HG02763 (cell line): ENCODE measurements around the gene SETDB1.
A peak's percentile ranks its signal among the peaks of the same experiment; 100 is the strongest.
"Not testable (repeated sequence)": the region's sequence is repeated elsewhere in the genome, so short reads cannot be mapped to it uniquely, and the experiment has no call there.

Experiments used
- ATAC-seq: cut with Tn5 transposase; IDR thresholded peaks from one replicate; pipeline ENCODE4 v1.9.1; 2021; ENCODE audit warnings: mild to moderate bottlenecking, moderate library complexity; ENCODE audit not compliant: unreplicated experiment

SETDB1 gene

DNA sequence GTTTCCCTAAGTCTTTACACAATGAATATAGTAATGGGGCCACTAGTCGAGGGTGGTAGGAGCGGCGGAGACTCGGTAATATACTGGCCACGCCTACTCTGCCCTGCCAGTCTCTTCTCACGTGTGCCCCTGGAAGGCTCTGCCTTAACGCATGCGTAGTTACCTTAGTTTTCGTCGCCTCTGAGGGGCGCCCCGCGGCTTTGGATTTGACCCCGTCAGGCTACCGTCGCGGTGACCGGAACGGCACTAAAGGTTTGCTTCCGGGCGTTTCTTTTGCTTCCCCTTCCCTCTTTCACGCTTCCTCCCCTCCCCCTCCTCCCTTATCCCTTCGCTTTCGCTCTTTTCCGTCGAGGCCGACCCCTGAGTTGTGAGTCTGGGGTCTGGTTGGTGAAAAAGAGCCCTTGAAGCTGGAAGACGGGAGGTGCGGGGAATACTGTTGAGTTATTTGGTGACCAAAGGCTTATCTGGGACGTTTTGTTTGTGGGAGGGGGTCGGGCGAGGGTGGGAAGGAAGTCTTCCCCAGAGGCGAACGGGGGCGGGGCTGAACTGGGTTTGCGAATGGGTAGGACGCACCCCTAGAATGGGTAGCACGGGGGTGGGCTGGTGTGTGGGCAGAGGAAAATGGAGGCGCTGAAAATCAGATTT is at the start of gene SETDB1:
SETDB1 (plus strand) TSS at position 267 of the 645 bp plus-strand sequence. CDS start 1,352 bp downstream, outside the sequence.
- ATAC-seq: peak; percentile 91

DNA sequence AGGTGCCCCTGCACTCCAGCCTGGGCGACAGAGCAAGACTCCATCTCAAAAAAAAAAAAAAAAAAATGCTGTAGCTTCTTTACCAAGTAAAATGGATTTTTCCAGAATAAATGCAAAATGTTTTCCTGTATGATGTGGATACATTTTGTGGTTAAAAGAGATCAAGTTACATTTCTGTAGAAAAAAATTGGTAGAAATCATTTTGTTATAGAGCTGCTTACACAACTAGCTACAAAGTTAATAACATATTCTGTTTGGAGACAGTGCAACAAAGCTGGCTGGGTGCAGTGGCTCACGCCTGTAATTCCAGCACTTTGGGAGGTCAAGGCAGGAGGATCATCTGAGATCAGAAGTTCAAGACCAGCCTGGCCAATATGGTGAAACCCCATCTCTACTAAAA is 47.2 kb upstream of the SETDB1 start:
- ATAC-seq: not testable (repeated sequence)

DNA sequence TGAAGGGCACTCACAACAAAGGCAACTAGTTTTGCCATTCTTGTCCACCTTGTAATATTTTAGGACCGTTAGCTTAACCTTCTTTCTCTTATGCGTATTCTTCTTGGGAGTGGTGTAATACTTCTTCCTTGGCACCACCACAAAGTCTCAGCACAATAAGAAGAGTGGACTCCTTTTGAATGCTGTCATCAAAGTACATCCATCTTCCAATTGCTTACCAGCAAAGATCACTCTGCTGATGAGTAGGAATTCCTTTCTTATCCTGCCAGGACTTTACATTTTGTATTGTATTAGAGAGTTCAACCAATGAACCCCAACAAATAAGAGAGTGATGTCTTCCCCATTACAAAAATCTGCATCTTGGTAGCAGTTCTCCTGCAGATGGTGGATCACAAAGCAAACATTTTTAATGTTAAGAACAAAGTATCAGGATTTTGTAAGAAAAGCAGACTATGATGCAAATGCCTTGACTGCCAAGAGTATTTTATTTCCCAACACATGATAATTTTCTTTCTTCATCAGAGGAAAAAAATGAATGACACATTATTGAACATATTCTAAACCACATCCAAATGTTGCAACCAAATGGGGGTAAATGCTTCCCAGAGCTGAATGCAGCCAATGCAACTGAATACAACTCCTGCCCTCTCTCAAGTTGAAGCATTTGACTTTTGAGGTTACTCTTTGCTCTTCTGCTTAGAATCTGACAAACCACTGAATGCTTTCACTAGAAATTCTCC is 44.7 kb upstream of the SETDB1 start:
- ATAC-seq: no peak

DNA sequence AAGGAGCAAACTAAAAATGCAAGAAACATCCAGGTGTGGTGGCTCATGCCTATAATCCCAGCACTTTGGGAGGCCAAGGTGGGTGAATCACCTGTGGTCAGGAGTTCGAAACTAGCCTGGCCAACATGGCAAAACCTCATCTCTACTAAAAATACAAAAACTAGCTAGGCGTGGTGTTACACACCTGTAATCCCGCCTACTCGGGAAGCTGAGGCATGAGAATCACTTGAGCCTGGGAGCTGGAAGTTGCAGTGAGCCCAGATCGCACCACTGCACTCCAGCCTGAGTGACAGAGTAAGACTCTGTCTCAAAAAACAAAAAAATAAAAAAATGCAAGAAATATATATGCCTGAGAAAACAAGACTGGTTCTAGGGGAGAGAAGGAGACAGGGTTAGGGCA is 43.0 kb upstream of the SETDB1 start:
- not testable (repeated sequence) for ATAC-seq

DNA sequence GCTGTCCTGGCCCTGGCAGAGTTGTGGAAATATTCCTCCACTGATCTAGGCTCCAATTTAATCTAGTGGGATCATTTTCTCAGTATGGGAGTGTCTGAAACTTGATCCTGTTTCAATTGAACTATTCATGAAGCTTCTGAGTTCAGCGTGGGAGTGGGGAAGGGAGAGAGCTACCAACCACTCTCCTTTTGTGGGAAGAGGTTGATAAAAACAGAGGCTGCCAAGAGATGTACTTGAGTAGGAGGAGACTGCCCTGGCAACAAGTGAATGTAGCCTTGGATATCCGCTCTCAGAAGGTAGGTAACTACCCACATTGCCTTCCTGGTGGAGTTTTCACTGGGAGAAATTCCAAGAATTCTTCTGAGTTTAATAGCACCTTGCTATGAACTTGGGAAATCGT is 39.1 kb upstream of the SETDB1 start, which contains the start of gene CTXND2:
CTXND2 (plus strand) TSS at position 119 of the 400 bp plus-strand sequence. CDS start 25,179 bp downstream, outside the sequence.
- no peak for ATAC-seq

DNA sequence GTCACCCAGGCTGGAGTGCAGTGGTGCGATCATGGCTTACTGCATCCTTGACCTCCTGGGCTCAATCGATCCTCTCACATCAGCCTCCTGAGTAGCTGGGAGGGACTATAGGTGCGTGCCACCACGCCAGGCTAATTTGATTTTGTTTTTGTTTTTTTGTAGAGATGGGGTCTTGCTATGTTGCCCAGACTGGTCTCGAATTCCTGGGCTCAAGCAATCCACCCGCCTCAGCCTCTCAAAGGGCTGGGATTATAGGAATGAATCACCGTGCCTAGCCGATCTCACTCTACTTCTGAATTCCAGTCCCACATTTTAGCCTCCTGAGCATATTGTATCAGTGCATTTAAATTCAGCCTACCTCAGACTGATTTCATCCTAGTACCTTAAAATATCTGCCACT is 37.4 kb upstream of the SETDB1 start:
- no peak for ATAC-seq

DNA sequence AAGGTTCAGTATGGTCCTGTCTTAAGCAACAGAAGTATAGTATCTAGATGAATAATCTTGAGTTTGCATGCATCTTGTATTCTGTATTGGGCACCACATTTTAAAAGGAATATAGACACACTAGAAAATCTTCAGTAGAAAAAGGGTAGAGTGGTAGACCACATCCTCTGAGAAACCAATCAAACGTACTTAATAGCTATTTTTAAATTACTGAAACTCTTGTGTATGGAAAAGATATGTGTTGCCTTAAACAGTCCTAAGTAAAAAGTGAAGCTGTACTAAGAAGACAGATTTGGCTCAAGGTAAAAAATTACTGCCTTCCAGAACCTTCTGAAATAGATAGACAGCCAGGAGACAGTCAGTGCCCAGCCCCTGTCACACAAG is 36.1 kb upstream of the SETDB1 start:
- no peak for ATAC-seq

DNA sequence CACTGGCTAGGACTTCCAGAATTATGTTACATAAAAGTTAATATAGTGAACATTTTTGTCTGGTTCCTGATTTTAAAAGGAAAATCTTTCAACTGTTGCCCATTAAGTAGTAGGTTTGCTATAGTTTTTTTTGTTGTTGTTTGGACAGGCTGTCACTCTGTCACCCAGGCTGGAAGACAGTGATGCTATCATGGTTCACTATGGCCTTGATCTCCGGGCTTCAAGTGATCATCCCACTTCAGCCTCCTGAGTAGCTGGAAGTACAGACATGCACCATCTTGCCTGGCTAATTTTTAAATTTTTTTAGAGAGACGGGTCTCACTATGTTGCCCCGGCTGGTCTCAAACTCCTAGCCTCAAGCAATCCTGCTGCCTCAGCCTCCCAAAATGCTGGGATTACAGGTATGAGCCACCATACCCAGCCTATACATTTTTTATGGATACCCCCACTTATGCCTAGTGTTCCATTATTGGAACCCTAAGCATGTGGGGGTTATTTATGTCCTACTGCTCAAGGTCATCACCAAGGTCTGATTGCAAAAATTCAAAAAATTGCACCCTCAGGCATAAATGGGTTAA is 32.7 kb upstream of the SETDB1 start:
- ATAC-seq: no peak

DNA sequence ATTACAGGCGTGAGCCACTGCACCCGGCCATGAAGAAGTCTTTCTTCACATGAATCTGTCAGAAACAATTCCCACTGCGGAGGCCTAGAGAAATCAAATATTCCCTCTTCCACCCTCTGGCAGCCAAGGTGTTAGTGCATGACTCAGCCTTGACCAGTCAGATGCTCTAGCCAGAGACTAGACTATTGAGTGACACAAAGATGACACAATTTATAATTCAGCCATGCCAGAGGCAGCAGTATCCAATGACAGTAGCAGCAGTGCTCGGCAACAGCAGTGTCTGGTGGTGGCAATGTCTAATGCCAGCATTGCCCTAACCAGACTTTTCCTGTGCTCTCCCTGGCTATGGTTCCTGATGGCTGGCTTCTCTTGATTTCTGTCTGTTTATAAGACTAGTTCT is 30.5 kb upstream of the SETDB1 start:
- ATAC-seq: no peak

DNA sequence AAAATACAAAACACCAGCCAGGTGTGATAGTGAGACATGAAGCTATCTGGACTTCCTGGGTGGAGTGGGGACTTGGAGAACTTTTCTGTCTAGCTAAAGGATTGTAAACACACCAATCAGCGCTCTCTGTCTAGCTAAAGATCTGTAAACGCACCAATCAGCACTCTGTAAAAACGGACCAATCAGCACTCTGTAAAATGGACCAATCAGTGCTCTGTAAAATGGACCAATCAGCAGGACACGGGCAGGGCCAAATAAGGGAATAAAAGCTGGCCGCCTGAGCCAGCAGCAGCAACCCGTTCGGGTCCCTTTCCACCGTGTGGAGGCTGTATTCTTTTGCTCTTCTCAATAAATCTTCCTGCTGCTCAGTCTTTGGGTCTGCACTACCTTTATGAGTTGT is 26.4 kb upstream of the SETDB1 start:
- ATAC-seq: not testable (repeated sequence)

DNA sequence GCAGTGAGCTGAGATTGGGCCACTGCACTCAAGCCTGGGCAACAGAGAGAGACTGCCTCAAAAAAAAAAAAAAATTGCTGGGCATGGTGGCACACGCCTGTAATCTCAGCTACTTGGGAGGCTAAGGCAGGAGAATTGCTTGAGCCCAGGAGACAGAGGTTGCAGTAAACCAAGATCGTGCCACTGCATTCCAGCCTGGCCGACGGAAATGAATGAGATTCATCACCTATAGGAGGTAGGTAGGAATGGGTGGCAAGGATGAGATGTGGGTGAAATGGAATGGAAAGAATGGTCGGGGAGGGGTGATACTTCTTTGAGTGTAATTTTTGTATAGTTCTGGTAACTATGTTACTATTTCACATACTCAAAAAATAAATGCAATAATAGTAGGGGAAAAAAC is 23.8 kb upstream of the SETDB1 start:
- no peak for ATAC-seq

DNA sequence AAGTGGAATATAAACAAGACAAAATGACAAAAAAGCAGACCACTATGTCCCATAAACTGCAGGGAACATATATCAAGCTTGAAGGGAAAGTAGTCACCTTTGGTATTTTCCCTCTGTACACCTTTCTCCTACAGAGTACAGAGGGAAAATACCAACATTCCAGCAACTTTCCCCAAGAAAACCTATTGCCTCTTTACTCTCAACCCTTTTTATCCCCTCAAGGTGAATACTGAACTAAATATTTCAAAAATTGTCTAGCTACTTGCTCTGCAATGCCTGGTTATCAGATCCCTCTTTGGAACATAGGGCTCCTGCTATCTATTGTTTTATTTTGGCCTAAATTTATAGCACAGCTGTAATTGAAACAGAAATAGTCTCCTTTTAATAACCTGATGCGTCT is 23.4 kb upstream of the SETDB1 start:
- ATAC-seq: no peak

DNA sequence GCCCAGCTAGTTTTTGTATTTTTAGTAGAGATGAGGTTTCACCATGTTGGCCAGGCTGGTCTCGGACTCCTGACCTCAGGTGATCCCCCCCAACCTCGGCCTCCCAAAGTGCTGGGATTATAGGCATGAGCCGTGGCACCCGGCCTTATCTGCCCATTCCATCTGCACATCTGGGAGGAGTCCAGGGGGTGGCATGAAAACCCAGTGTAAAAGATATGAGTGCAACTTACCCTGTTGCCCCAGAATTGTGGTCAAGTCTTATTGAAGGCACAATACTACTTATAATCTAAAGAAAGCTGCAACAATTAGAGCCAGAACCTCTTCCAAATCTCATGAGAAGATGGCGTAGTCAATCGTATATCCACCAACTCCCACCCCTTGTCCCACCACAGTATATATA is 20.9 kb upstream of the SETDB1 start:
- ATAC-seq: no peak

DNA sequence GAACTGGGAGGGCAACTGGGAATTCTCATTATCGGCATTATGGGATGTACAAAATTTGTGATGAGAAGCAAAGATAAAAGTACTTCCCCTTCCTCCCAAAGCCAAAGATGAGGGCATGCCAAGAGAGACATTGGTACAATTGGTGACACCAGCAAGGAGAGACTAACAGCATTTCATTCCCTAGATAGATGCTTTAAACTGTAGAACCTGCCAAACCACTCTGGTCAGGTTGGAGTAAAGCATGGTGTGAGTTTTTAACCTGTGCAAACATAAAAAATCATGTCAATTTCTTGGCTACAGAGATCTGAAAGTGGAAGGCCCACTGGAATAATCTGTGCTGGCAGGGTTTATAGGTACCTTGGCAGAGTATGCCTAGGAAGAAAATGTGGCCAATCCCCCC is 19.8 kb upstream of the SETDB1 start:
- no peak for ATAC-seq

DNA sequence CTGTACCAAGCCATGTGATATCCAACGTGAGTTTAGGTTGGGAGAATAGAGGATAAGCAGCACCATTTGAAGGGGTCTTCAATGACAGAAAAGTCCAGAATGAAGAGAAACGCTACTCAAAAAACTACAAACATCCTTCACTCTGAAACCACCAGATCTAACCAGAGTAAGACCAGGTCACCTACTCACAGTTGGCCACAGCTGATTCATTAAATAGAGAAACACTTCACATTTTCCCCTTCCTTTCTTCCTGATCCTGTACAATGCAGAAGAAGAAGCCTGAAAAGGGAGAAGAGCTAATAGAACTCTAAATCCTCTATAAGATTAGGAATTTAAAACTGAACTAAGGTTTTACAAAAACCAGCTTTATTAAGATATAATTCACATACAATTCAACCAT is 19.4 kb upstream of the SETDB1 start:
- ATAC-seq: no peak

DNA sequence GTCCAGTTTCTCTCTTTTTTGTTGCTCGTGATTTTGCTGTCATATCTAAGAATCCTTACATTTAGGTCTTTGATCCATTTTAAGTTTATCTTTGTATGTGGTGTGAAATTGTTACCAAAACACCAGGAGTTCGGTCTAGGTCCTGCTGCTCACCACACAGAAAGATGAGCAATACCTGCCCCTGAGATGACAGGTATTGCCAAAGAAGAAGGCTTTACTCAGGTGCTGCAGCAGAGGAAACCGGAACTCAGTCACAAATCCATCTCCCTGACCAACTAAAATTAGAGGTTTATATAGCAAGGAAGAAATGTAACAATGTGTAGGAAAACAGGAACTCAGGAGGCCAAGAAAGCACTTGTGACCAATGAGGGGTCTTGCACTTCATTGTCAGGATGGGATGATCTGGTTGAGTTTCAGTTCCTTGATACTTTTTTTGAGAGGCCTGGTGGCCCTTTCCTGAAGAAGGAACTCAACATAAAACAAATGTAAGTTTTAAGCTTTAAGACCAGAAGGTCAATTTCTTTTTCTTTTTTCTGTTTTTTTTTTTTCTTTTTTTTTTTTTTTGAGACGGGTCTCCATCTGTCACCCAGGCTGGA is 16.5 kb upstream of the SETDB1 start:
- no peak for ATAC-seq

DNA sequence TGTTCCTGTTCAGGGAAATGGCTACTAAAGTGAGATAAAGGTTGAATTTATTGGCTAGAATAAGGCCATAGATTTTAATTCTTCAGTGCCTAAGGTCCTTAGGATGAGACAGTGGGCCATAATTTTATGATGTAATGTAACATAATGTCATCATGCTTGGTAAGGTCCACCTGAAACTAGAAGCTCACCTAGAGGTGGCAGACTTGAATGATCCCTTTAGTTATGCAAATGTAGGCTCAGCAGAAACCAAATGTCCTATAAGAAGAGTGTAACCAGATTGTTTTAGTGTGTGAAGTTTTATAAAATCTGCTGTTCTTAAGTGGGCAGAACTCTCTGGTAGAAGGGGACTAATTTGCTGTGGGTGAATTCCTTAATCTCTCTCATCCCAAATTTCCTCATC is 13.5 kb upstream of the SETDB1 start:
- no peak for ATAC-seq

DNA sequence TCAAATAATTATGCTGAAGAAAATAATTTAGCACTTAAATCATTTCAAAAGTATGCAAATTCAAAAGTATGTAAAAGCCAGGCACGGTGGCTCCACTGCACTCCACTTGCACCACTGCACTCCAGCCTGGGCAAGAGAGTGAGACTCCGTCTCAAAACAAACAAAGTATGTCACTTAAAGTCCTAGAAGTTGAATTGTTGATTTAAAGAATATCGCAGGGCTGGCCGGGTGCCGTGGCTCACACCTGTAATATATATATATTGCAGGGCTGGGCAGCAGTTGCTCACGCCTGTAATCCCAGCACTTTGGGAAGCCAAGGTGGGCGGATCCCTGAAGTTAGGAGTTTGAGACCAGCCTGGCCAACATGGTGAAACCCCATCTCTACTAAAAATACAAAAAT is 8.8 kb upstream of the SETDB1 start:
- ATAC-seq: no peak

DNA sequence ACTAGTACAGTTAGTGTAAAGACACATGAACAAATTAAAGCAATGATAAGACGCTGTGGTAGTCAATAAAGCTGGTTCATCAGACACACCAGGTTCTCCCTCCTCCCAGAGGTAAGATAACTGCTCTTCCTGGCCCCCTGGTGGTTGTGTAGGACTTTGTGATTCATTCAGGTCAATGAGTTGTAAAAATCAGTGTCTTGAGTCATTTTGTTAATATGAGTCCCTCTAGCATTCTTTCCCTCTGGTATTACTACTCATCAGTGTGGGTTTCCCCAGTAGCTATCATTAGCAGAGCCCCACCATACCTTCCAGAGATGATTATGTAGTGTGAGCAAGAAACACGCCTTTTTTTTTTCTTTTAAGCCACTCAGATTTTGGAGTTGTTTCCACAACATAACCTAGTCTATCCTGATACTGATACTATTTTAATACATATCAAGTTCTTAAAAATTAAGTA is 3.6 kb upstream of the SETDB1 start:
- ATAC-seq: peak; percentile 35

DNA sequence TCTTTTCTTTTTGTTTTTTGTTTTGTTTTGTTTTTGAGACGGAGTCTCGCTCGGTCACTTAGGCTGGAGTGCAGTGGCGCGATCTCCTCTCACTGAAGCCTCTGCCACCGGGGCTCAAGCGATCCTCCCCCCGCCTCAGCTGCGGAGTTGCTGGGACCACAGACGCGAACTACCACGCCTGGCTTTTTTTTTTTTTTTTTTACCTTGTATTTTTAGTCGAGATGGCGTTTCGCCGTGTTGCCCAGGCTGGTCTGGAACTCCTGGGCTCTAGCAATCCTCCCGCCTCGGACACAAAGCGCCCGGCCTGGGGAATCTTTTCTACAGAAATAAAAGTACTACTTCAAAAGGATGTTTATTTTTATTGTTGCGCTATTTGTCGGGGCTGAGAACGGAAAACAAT is 1.1 kb upstream of the SETDB1 start:
- no peak for ATAC-seq

DNA sequence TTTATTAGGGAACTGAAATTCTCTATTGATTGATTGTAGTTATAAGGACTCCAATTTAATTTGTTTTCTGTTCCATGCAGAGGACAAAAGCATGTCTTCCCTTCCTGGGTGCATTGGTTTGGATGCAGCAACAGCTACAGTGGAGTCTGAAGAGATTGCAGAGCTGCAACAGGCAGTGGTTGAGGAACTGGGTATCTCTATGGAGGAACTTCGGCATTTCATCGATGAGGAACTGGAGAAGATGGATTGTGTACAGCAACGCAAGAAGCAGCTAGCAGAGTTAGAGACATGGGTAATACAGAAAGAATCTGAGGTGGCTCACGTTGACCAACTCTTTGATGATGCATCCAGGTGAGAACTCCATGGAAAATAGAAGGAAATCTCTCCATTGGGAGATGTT is 1.5 kb downstream of the SETDB1 start:
- ATAC-seq: no peak

DNA sequence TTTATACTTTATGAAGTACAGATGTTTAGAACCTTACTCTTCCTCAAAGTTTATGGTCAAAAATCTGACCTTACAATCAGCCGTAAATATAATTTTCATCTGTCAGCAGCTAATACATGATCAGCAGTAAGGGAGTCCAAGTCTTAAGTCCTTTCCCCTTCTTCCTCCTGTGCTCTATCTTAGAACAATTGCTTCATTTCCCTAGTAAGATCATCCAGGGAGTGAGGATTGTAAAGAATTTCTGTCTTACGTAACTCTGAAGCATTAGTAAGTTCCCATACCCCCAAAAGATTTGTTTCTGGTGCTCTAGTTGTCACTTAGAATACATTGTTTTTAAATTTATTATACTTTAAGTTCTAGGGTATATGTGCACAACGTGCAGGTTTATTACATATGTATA is 2.1 kb downstream of the SETDB1 start:
- ATAC-seq: no peak
